Trophoblast cell (in vitro differentiated cells and primary cell): ENCODE data around the gene PRKCE.

Experiments used
- DNase-seq, 2 donors: peaks; one replicate each; pipeline ENCODE4 v3.0.0-alpha.2; 2016
- H2AFZ ChIP-seq: 2 replicates; pipeline ENCODE4 v1.6.1; 2013; ENCODE audit warnings: low read length, moderate library complexity, mild to moderate bottlenecking; ENCODE audit not compliant: insufficient read depth, poor library complexity
- H2AK5ac ChIP-seq: 2 replicates; pipeline ENCODE4 v1.6.1; 2013; ENCODE audit warnings: mild to moderate bottlenecking, low read length
- H2BK120ac ChIP-seq: 2 replicates; pipeline ENCODE4 v1.6.1; 2013; ENCODE audit warnings: low read length, mild to moderate bottlenecking, moderate library complexity; ENCODE audit not compliant: insufficient read depth, poor library complexity
- H2BK12ac ChIP-seq: 2 replicates; pipeline ENCODE4 v1.6.1; 2013; ENCODE audit warnings: mild to moderate bottlenecking, low read length, moderate library complexity
- H2BK5ac ChIP-seq: 2 replicates; pipeline ENCODE4 v1.6.1; 2013; ENCODE audit warnings: low read length, low read depth, moderate library complexity, mild to moderate bottlenecking; ENCODE audit not compliant: poor library complexity
- H3K14ac ChIP-seq: 2 replicates; pipeline ENCODE4 v1.6.1; 2013; ENCODE audit warnings: mild to moderate bottlenecking, low read length
- H3K18ac ChIP-seq: 2 replicates; pipeline ENCODE4 v1.6.1; 2013; ENCODE audit warnings: mild to moderate bottlenecking, low read length
- H3K23ac ChIP-seq: 2 replicates; pipeline ENCODE4 v1.6.1; 2013; ENCODE audit warnings: low read length
- H3K27ac ChIP-seq: 2 replicates; pipeline ENCODE4 v1.5.1; 2013; ENCODE audit warnings: low read depth, mild to moderate bottlenecking, inconsistent platforms, low read length, moderate library complexity
- H3K27me3 ChIP-seq: 2 replicates; pipeline ENCODE4 v1.6.1; 2013; ENCODE audit warnings: inconsistent platforms, mild to moderate bottlenecking, low read length, moderate library complexity; ENCODE audit not compliant: insufficient read depth
- H3K36me3 ChIP-seq, 2 experiments: 1 replicate in 1 of 2; 2 replicates in 1 of 2; pipeline ENCODE4 v1.6.1; 2013; ENCODE audit warnings: low read length in 2 of 2, mild to moderate bottlenecking in 2 of 2, moderate library complexity in 1 of 2; ENCODE audit not compliant: insufficient read depth in 2 of 2, control insufficient read depth in 1 of 2
- H3K4ac ChIP-seq: 2 replicates; pipeline ENCODE4 v1.6.1; 2013; ENCODE audit warnings: low read depth, mild to moderate bottlenecking, low read length, moderate library complexity
- H3K4me1 ChIP-seq, 2 experiments: 1 replicate in 1 of 2; 2 replicates in 1 of 2; pipeline ENCODE4 v1.6.1; 2013; ENCODE audit warnings: low read length in 2 of 2, mild to moderate bottlenecking in 2 of 2, moderate library complexity in 1 of 2; ENCODE audit not compliant: insufficient read depth in 2 of 2, control insufficient read depth in 1 of 2
- H3K4me2 ChIP-seq: 2 replicates; pipeline ENCODE4 v1.6.1; 2013; ENCODE audit warnings: inconsistent platforms, mild to moderate bottlenecking, low read length, moderate library complexity
- H3K4me3 ChIP-seq: 2 replicates; pipeline ENCODE4 v1.5.1; 2013; ENCODE audit warnings: mild to moderate bottlenecking, low read depth, low read length, inconsistent platforms
- H3K79me1 ChIP-seq: one replicate; pipeline ENCODE4 v1.6.1; 2013; ENCODE audit warnings: low read length
- H3K79me2 ChIP-seq: 2 replicates; pipeline ENCODE4 v1.6.1; 2013; ENCODE audit warnings: low read length, mild to moderate bottlenecking; ENCODE audit not compliant: control insufficient read depth, insufficient read depth, poor library complexity
- H3K9ac ChIP-seq: 2 replicates; pipeline ENCODE4 v1.6.1; 2013; ENCODE audit warnings: mild to moderate bottlenecking, low read length
- H3K9me3 ChIP-seq: 2 replicates; pipeline ENCODE4 v1.6.1; 2013; ENCODE audit warnings: low read depth, mild to moderate bottlenecking, control low read depth, inconsistent platforms, low read length; ENCODE audit not compliant: insufficient read depth
- H4K12ac ChIP-seq: 2 replicates; pipeline ENCODE4 v1.6.1; 2013; ENCODE audit warnings: low read depth, mild to moderate bottlenecking, low read length, moderate library complexity
- H4K8ac ChIP-seq: 2 replicates; pipeline ENCODE4 v1.6.1; 2013; ENCODE audit warnings: low read depth, mild to moderate bottlenecking, low read length, moderate library complexity
- H4K91ac ChIP-seq: one replicate; pipeline ENCODE4 v1.6.1; 2013; ENCODE audit warnings: low read depth, mild to moderate bottlenecking, low read length, moderate library complexity
- WGBS: extraction: QIAGEN DNeasy Blood & Tissue Kit; methylation state at CpG from one replicate; pipeline ENCODE4 v1.1.7; 2013; ENCODE audit warnings: missing lambda C conversion rate; ENCODE audit not compliant: insufficient read length, insufficient coverage; ENCODE audit errors: extremely low coverage; 5-methylcytosine and 5-hydroxymethylcytosine counted together

PRKCE gene

DNA sequence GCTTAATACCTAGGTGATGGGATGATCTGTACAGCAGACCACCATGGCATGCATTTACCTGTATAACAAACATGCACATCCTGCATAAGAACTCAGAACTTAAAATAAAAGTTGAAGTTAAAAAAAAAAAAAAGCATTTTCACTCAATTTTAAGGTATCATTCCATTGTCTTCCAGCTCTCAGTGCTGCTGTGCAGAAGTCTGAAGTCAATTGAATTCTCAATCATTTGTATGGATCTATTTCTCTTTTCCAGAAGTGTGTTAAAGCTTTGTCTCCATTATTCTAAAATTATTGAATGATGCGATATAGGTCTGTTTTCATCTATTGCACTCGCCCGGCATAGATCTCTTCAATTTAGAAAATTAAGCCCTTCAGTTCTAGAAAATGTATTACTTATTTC lies 443.2 kb downstream of the PRKCE start:
- Histone ChIP-seq H2AK5ac (no peak overlapping the region), H4K91ac (no peak overlapping the region), H3K4me1 (peaks cover 5 to 11% of the 10 kb centered on the region in 2 experiments), H3K14ac (no peak overlapping the region), H3K9ac (no peak overlapping the region), H3K23ac (no peak overlapping the region), H2BK120ac (no peak overlapping the region), H3K27ac (no peak overlapping the region), H3K79me2 (no peaks in the 10 kb centered on the region), H2AFZ (no peak overlapping the region), H3K4me3 (no peak overlapping the region), H3K36me3 (peaks cover 2% of the 10 kb centered on the region in 2 experiments), H3K79me1 (peaks cover 14% of the 10 kb centered on the region), H3K27me3 (no peaks in the 10 kb centered on the region), H3K4me2 (no peak overlapping the region), H3K18ac (no peak overlapping the region), H4K12ac (no peak overlapping the region), H2BK12ac (no peak overlapping the region), H3K4ac (no peak overlapping the region), H2BK5ac (no peak overlapping the region), H4K8ac (no peak overlapping the region), H3K9me3 (peaks cover 1% of the 10 kb centered on the region)
- DNase-seq: no peak
- no CpG with 5 or more reads among the region's 3 CpGs for WGBS

DNA sequence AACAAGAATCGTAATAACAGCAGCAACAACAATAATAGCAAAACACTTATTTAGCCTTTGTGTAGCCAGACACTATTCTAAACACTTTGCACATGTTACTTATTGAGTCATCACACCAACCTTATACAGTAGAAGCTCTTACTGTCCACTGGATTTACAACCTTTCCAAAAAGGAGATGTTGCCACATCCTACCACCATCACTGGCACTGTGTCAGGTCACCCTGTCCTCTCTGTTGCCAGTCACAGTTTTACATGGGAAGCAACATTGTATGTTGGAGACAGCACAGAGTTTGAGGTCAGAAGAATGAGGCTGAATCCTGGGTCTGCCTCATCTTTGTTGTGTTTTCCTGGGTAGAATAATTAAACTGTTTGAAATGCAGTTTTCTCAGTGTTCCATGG lies 444.4 kb downstream of the PRKCE start:
- no peak overlapping the region for H3K4me2 ChIP-seq
- no peak overlapping the region for H3K23ac ChIP-seq
- H3K4ac ChIP-seq: no peak overlapping the region
- H3K79me1 ChIP-seq: peaks cover 12% of the 10 kb centered on the region
- H2AFZ ChIP-seq: no peak overlapping the region
- H2BK12ac ChIP-seq: no peak overlapping the region
- H3K79me2 ChIP-seq: no peaks in the 10 kb centered on the region
- no peaks in the 10 kb centered on the region for H3K27me3 ChIP-seq
- DNase-seq: peak; percentile 47 to 49
- no peak overlapping the region for H3K4me3 ChIP-seq
- no peak overlapping the region for H2BK120ac ChIP-seq
- peak overlapping the region; percentile 85 for H2BK5ac ChIP-seq
- H3K27ac ChIP-seq: no peak overlapping the region
- H3K9me3 ChIP-seq: peaks cover 1% of the 10 kb centered on the region
- H3K14ac ChIP-seq: no peak overlapping the region
- no peak overlapping the region for H3K18ac ChIP-seq
- H4K91ac ChIP-seq: no peak overlapping the region
- H4K8ac ChIP-seq: no peak overlapping the region
- peaks cover 5 to 11% of the 10 kb centered on the region in 2 experiments for H3K4me1 ChIP-seq
- H4K12ac ChIP-seq: no peak overlapping the region
- peaks cover 2% of the 10 kb centered on the region in 2 experiments for H3K36me3 ChIP-seq
- no peak overlapping the region for H3K9ac ChIP-seq
- WGBS: no CpG with 5 or more reads among the region's 1 CpG
- H2AK5ac ChIP-seq: no peak overlapping the region

- peaks cover 4 to 8% of the 10 kb centered on the region in 2 experiments for H3K4me1 ChIP-seq
- H3K9me3 ChIP-seq: peaks cover 1% of the 10 kb centered on the region
- H2BK120ac ChIP-seq: no peak overlapping the region
- no peak overlapping the region for H4K12ac ChIP-seq
- no peak overlapping the region for H2AK5ac ChIP-seq
- H3K4me3 ChIP-seq: no peak overlapping the region
- H3K36me3 ChIP-seq: peaks cover 2% of the 10 kb centered on the region in 2 experiments
- no peak overlapping the region for H3K14ac ChIP-seq
- H2BK5ac ChIP-seq: no peak overlapping the region
- H2BK12ac ChIP-seq: no peak overlapping the region
- H3K4me2 ChIP-seq: no peak overlapping the region
- no peak overlapping the region for H3K4ac ChIP-seq
- H4K91ac ChIP-seq: no peak overlapping the region
- no peaks in the 10 kb centered on the region for H3K27me3 ChIP-seq
- H3K27ac ChIP-seq: no peak overlapping the region
- no peaks in the 10 kb centered on the region for H3K79me2 ChIP-seq
- no CpG with 5 or more reads among the region's 1 CpG for WGBS
- no peak overlapping the region for H2AFZ ChIP-seq
- no peak overlapping the region for H3K23ac ChIP-seq
- H3K18ac ChIP-seq: no peak overlapping the region
- no peak overlapping the region for H4K8ac ChIP-seq
- peak; percentile 37 to 74 for DNase-seq
- peaks cover 9% of the 10 kb centered on the region for H3K79me1 ChIP-seq
- no peak overlapping the region for H3K9ac ChIP-seq
Measured at GRCh38 chr2:46096260-46096659, 444.8 kb downstream of the PRKCE start.

DNA sequence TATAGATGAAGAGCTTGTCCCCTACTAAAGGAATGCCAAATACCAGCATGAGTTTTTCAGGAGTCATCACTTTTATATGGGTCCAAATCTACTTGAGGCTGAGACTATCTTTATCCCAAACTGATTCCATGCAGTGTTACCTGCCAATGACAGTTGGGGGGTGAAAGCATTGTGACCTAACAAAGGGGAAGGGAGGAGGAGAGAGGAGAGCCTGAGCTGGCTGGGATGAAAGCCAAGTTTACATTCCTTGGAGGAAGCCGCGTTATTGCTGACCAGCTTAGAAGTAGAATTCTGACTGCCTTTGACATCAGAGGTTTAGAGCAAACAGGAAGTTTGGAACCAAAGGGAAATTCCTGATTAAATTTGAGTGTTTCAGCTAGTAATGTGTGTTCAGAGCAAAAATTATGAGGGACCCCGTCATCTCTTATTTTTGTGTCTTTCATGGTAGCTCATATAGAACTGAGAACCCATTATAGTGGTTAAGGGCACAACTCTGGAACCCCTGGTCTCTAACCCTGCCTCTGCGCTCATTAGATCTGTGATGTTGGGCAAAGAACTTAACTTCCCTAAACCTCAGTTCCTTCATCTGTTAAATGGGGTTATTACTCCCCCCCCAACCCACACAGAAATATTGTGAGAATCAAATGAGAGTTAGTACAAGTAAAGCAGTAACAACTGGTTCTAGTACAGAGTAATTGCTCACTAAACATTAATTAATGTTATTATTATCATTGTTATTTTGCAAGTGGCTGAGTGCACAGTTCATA lies 446.4 kb downstream of the PRKCE start:
- no CpG with 5 or more reads among the region's 4 CpGs for WGBS
- no peak overlapping the region for H3K18ac ChIP-seq

More for the DNA sequence above, 446.4 kb downstream of the PRKCE start:
- no peak overlapping the region for H3K4me3 ChIP-seq
- peaks cover 2% of the 10 kb centered on the region in 2 experiments for H3K4me1 ChIP-seq
- no peak overlapping the region for H2BK120ac ChIP-seq
- H3K27ac ChIP-seq: no peak overlapping the region
- H3K4me2 ChIP-seq: no peak overlapping the region
- H3K79me2 ChIP-seq: no peaks in the 10 kb centered on the region
- peaks cover 2% of the 10 kb centered on the region in 2 experiments for H3K36me3 ChIP-seq
- DNase-seq: peak; percentile 39 to 65
- H3K27me3 ChIP-seq: no peaks in the 10 kb centered on the region
- H4K91ac ChIP-seq: no peak overlapping the region
- H2AK5ac ChIP-seq: no peak overlapping the region
- H2AFZ ChIP-seq: no peak overlapping the region
- peaks cover 7% of the 10 kb centered on the region for H3K79me1 ChIP-seq
- peak overlapping the region; percentile 37 for H2BK12ac ChIP-seq
- H3K4ac ChIP-seq: no peak overlapping the region
- no peak overlapping the region for H3K14ac ChIP-seq
- H2BK5ac ChIP-seq: no peak overlapping the region
- no peak overlapping the region for H4K12ac ChIP-seq
- H3K9me3 ChIP-seq: peaks cover 1% of the 10 kb centered on the region
- H4K8ac ChIP-seq: no peak overlapping the region
- H3K9ac ChIP-seq: no peak overlapping the region
- H3K23ac ChIP-seq: no peak overlapping the region
